B cell (primary cell): Measurements from ENCODE around the gene HDAC11. TPM values are rescaled to one million over a fixed set of nuclear protein-coding genes. Genes with fewer than 3 reads are reported as not detected.

Experiments
- ATAC-seq: fragments of 200-7000 bp; cut with Tn5 transposase; one replicate; pipeline ENCODE4 v1.10.0; 2021; ENCODE audit warnings: low read depth, mild to moderate bottlenecking, moderate number of reproducible peaks, moderate library complexity
- CTCF ChIA-PET: fragments of 350-600 bp; sonication (Branson Sonifier 250); formaldehyde crosslinking; loops from one replicate; lab custom pipeline; 2021; ENCODE audit warnings: antibody characterized with exemption, inconsistent platforms; lab: Charles Lee
- POLR2A ChIA-PET: fragments of 350-600 bp; sonication (Branson Sonifier 250); formaldehyde crosslinking; loops from one replicate; lab custom pipeline; 2021; ENCODE audit warnings: antibody characterized with exemption; lab: Charles Lee
- DNase-seq: peaks from one replicate; pipeline ENCODE4 v3.0.0; 2013
- H2AFZ ChIP-seq: 2 replicates; pipeline ENCODE4 v1.6.1; 2012; ENCODE audit warnings: mild to moderate bottlenecking, low read depth, low read length; ENCODE audit not compliant: insufficient read depth, poor library complexity, severe bottlenecking
- H3K27ac ChIP-seq, 2 donors: 1 replicate in 1 of 2; 2 replicates in 1 of 2; pipeline ENCODE4 v1.5.1; 2012 to 2013; ENCODE audit warnings: low read length in 2 of 2, mild to moderate bottlenecking in 2 of 2, moderate library complexity in 1 of 2
- H3K27me3 ChIP-seq, 4 experiments: fragments of 200-600 bp in 1 of 4; sonication (generic) in 1 of 4; replicated peaks in 1 of 4; 1 replicate in 2 of 4; 2 replicates in 2 of 4; pipeline versions ENCODE4 v1.6.1 to v1.7.0; 2013 to 2016; ENCODE audit warnings: low read length in 3 of 4, mild to moderate bottlenecking in 2 of 4, mixed read lengths in 1 of 4, moderate library complexity in 1 of 4; ENCODE audit not compliant: insufficient read depth in 4 of 4, control insufficient read depth in 3 of 4; ENCODE audit errors: control extremely low read depth in 1 of 4
- H3K36me3 ChIP-seq, 2 experiments: replicated peaks in 1 of 2; 1 replicate in 1 of 2; 2 replicates in 1 of 2; pipeline versions ENCODE4 v1.6.1 to v1.7.1; 2013; ENCODE audit warnings: low read length in 1 of 2; ENCODE audit not compliant: insufficient read depth in 2 of 2, control insufficient read depth in 1 of 2; ENCODE audit errors: control extremely low read depth in 1 of 2, extremely low read depth in 1 of 2
- H3K4me1 ChIP-seq, 2 donors: fragments of 200-600 bp in 1 of 2; sonication (generic) in 1 of 2; 1 replicate in 1 of 2; 2 replicates in 1 of 2; pipeline versions ENCODE4 v1.5.1 to v1.6.1; 2013 to 2017; ENCODE audit warnings: low read length in 2 of 2; ENCODE audit not compliant: control insufficient read depth in 2 of 2, insufficient read depth in 2 of 2
- H3K4me2 ChIP-seq: replicated peaks from 2 replicates; pipeline ENCODE3; 2012; ENCODE audit warnings: mild to moderate bottlenecking, low read depth, low read length; ENCODE audit not compliant: poor library complexity, severe bottlenecking
- H3K4me3 ChIP-seq, 5 experiments: fragments of 200-600 bp in 1 of 5; sonication (generic) in 1 of 5; 1 replicate in 3 of 5; 2 replicates in 2 of 5; pipeline versions ENCODE4 v1.5.1 to v1.7.0; 2011 to 2016; ENCODE audit warnings: low read length in 4 of 5, mild to moderate bottlenecking in 4 of 5, low read depth in 2 of 5, control low read depth in 1 of 5, moderate library complexity in 1 of 5; ENCODE audit not compliant: insufficient read depth in 1 of 5; ENCODE audit errors: control extremely low read depth in 1 of 5, extremely low read depth in 1 of 5
- H3K79me2 ChIP-seq: fragments of 200-600 bp; sonication (generic); one replicate; pipeline ENCODE4 v1.6.0; 2016; ENCODE audit warnings: low read length; ENCODE audit not compliant: control insufficient read depth, insufficient read depth
- H3K9ac ChIP-seq: fragments of 200-600 bp; sonication (generic); 2 replicates; pipeline ENCODE4 v1.6.1; 2017; ENCODE audit warnings: mild to moderate bottlenecking, low read length, moderate library complexity
- H3K9me3 ChIP-seq, 3 donors: one replicate each; pipeline versions ENCODE4 v1.6.1 to v1.7.1; 2013; ENCODE audit warnings: low read length in 2 of 3; ENCODE audit not compliant: control insufficient read depth in 2 of 3, insufficient read depth in 1 of 3; ENCODE audit errors: control extremely low read depth in 1 of 3
- H4K20me1 ChIP-seq: 2 replicates; pipeline ENCODE4 v1.6.0; 2012; ENCODE audit warnings: mild to moderate bottlenecking, low read length; ENCODE audit not compliant: insufficient read depth, control insufficient read depth, poor library complexity, severe bottlenecking
- H3K27ac Mint-ChIP-seq: one replicate; pipeline ENCODE4 v1.8.0; 2021; ENCODE audit warnings: mixed read lengths
- H3K27me3 Mint-ChIP-seq: one replicate; pipeline ENCODE4 v1.8.0; 2021; ENCODE audit warnings: mixed read lengths
- H3K4me1 Mint-ChIP-seq: one replicate; pipeline ENCODE4 v1.8.0; 2021; ENCODE audit warnings: mixed read lengths
- H3K4me3 Mint-ChIP-seq: one replicate; pipeline ENCODE4 v1.8.0; 2021; ENCODE audit warnings: mixed read lengths
- H3K9me3 Mint-ChIP-seq: one replicate; pipeline ENCODE4 v1.8.0; 2022; ENCODE audit warnings: mixed read lengths; ENCODE audit not compliant: insufficient read depth
- CTCF ChIP-seq: fragments of 200-600 bp; IDR thresholded peaks from one replicate; pipeline ENCODE4 v1.8.0; 2022; ENCODE audit warnings: antibody characterized with exemption, mild to moderate bottlenecking
- EZH2 ChIP-seq: IDR thresholded peaks from 2 replicates; pipeline ENCODE4 v1.6.1; 2012; ENCODE audit warnings: borderline replicate concordance, low read depth, mild to moderate bottlenecking, moderate library complexity, low read length; ENCODE audit not compliant: insufficient read depth, poor library complexity, severe bottlenecking
- WGBS: methylation state at CpG from one replicate; pipeline ENCODE4 v1.1.5; 2013; ENCODE audit warnings: missing lambda C conversion rate; ENCODE audit not compliant: insufficient coverage; 5-methylcytosine and 5-hydroxymethylcytosine counted together
- intact Hi-C: fragments of 100-400 bp; cut with micrococcal nuclease; formaldehyde crosslinking; loops from one replicate; pipeline ENCODE4 v1.10.0; 2022
- polyA plus RNA-seq: library from polyadenylated mRNA; depleted of rRNA; stranded (reverse); fragments of >200 nt; gene quantifications from 2 replicates; pipeline ENCODE4 v1.2.3, GENCODE V29; 2012
- small RNA-seq: library from RNA; depleted of rRNA; stranded (forward); fragments of <200 nt; gene quantifications from one replicate; pipeline ENCODE3, GENCODE V24; 2012; ENCODE audit warnings: low replicate concordance, low read depth; ENCODE audit not compliant: insufficient read length
- total RNA-seq, 2 donors: library from RNA; stranded (reverse); fragments of 120-200 nt in 1 of 2; gene quantifications; 1 replicate in 1 of 2; 2 replicates in 1 of 2; pipeline versions ENCODE4 v1.2.3 to v1.2.4, GENCODE V29; 2013 to 2022

The HDAC11 gene
- total and polyA plus RNA-seq, 2 donors (not counting 1 experiment from before 2014, with no cell fraction given) = 0.76 to 5.5 TPM

- H3K4me1 Mint-ChIP-seq = peaks cover 49% of the 10 kb centered on the region
- peaks cover 11% of the 10 kb centered on the region for H3K27me3 Mint-ChIP-seq
- POLR2A ChIA-PET = no interaction called here
- no peak overlapping the region for H3K4me3 ChIP-seq
- H3K27me3 ChIP-seq = peaks cover 0 to 3% (median under 1%) of the 10 kb centered on the region in 4 experiments
- peaks cover 7% of the 10 kb centered on the region for H3K79me2 ChIP-seq
- WGBS = 34% methylated on average over 11 of the region's 12 CpGs
- H3K27ac ChIP-seq = no peak overlapping the region
- CTCF ChIA-PET = no interaction called here
- peaks cover 0 to 11% (median 0%) of the 10 kb centered on the region in 3 donors for H3K9me3 ChIP-seq
- no peaks in the 10 kb centered on the region for H3K36me3 ChIP-seq
- H4K20me1 ChIP-seq = no peaks in the 10 kb centered on the region
- DNase-seq (no peak), ATAC-seq (no peak)
- peaks cover 36 to 62% of the 10 kb centered on the region in 2 donors for H3K4me1 ChIP-seq
- peak overlapping the region; percentile 29 for H3K4me3 Mint-ChIP-seq
- peak overlapping the region; percentile 20 for H3K27ac Mint-ChIP-seq
- no peak overlapping the region for H2AFZ ChIP-seq
- no peak overlapping the region for H3K9ac ChIP-seq
- H3K4me2 ChIP-seq = peak overlapping the region; percentile 11
- no peaks in the 10 kb centered on the region for H3K9me3 Mint-ChIP-seq
- no peak for TF ChIP-seq EZH2
- no peak for TF ChIP-seq CTCF
- intact Hi-C loops = no loop called here
Observed at GRCh38 chr3:13553686-13554085, 73.6 kb downstream of the HDAC11 start.

- WGBS = 90% methylated on average over 11 of the region's 11 CpGs
- Histone ChIP-seq H4K20me1 (no peaks in the 10 kb centered on the region), H3K4me3 (no peak overlapping the region), H3K27ac (no peak overlapping the region), H2AFZ (no peak overlapping the region), H3K79me2 (peaks cover 13% of the 10 kb centered on the region), H3K9me3 (peaks cover 0 to 11% (median 0%) of the 10 kb centered on the region in 3 donors), H3K9ac (no peak overlapping the region), H3K27me3 (peaks cover 0 to 3% (median 0%) of the 10 kb centered on the region in 4 experiments), H3K36me3 (no peaks in the 10 kb centered on the region), H3K4me2 (no peak overlapping the region), H3K4me1 (peaks cover 22 to 46% of the 10 kb centered on the region in 2 donors)
- POLR2A ChIA-PET = no interaction called here
- Mint-ChIP-seq H3K27me3 (peaks cover 12% of the 10 kb centered on the region), H3K4me3 (no peak overlapping the region), H3K27ac (no peak overlapping the region), H3K9me3 (no peaks in the 10 kb centered on the region), H3K4me1 (peaks cover 41% of the 10 kb centered on the region)
- no peak for TF ChIP-seq EZH2
- no peak for ATAC-seq
- DNase-seq = no peak
- CTCF ChIA-PET = no interaction called here
- intact Hi-C loops = no loop called here
Observed at GRCh38 chr3:13555753-13556152, 75.6 kb downstream of the HDAC11 start.

Small RNA genes lying within 50 kb of the gene (small RNA-seq; reads per million reads assigned to genes)
- gene AC027124.2 = not detected

Other genes starting within 250 kb of the HDAC11 start
- gene NUP210, start 60.0 kb upstream of the HDAC11 start, total RNA-seq = 159 and 166 TPM in 2 replicates
- gene NUP210, start 60.0 kb upstream of the HDAC11 start, polyA plus RNA-seq = 76.9 and 114 TPM in 2 replicates
- 3.6 and 5.1 TPM in 2 replicates for gene FBLN2, start 68.8 kb downstream of the HDAC11 start, total RNA-seq
- gene FBLN2, start 68.8 kb downstream of the HDAC11 start, polyA plus RNA-seq = 4.9 and 8.2 TPM in 2 replicates